GM12801 (cell line): ENCODE results near the gene MYH9.

Source experiments
- TF ChIP-seq, protein P1 (sequence below): IDR thresholded peaks from one replicate; pipeline ENCODE4 v1.5.1; 2011; ENCODE audit warnings: control low read depth; ENCODE audit not compliant: insufficient read length; ENCODE audit errors: extremely low read depth

The MYH9 gene

DNA sequence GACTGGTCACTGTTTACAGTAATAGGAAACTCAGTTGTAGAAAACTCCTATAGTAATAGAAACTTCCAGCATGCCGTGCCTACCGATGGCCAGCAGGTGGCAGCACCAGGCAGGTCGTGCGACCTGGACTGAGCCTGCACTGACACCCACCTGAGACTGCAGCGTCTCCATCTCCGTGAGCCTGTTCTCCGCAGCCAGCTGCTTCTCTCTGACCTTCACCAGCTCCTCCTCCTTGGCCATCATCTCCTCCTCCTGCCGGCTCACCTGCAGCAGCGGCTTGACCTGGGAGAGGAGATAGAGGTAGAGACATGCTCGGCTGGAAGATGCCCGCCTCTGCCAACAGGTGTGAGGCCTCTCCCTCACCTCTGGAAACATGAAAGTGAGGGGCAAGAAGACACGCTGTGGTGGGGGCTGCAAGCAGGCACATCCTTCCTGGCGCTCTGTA lies 86.4 kb downstream of the MYH9 start:
- TF ChIP-seq, protein P1, sequence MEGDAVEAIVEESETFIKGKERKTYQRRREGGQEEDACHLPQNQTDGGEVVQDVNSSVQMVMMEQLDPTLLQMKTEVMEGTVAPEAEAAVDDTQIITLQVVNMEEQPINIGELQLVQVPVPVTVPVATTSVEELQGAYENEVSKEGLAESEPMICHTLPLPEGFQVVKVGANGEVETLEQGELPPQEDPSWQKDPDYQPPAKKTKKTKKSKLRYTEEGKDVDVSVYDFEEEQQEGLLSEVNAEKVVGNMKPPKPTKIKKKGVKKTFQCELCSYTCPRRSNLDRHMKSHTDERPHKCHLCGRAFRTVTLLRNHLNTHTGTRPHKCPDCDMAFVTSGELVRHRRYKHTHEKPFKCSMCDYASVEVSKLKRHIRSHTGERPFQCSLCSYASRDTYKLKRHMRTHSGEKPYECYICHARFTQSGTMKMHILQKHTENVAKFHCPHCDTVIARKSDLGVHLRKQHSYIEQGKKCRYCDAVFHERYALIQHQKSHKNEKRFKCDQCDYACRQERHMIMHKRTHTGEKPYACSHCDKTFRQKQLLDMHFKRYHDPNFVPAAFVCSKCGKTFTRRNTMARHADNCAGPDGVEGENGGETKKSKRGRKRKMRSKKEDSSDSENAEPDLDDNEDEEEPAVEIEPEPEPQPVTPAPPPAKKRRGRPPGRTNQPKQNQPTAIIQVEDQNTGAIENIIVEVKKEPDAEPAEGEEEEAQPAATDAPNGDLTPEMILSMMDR = no peak

GRCh38 chr22:36300396-36301212 lies 87.2 kb downstream of the MYH9 start:
- TF ChIP-seq, protein P1 = no peak

DNA sequence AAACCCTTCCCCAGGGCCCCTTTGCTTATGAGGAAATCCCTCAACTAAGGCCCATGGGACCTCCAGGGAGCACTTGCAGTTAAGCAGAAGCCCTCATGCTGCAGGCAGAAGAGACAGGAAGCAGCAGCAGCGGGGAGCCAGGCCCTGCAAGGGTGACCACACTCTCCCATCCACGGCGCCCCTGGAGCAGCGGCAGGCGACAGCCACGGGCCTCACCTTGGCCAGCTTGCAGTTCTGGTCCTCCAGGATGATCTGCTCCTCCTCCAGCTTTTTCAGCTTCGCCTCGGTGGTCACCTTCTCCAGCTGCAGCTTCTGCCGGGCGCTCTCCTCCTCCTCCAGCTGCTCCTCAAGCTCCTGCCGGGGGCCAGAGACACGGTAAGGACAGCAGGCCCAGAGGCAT lies 87.9 kb downstream of the MYH9 start:
- TF ChIP-seq, protein P1 = no peak

DNA sequence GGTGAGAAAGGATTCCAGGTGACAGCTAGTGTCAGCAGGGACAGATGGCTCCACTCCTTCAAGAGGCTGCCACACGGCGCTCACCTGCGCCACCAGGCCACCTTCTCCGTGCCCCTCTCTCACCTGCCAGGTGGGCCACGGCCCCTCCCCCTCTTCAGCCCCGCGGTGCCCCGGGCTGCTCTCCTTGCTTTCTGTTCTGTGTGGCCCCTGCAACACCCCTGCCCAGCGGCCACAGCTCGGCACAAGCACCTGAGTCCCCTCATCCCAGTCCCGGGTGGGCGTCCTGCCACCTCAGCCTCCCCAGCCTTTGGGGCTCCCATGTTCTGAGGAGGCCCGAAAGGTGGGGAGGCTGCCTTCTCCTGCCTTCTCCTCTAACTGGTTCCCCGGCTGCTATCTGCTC lies 88.5 kb downstream of the MYH9 start:
- TF ChIP-seq, protein P1 = no peak

- TF ChIP-seq, protein P1 = no peak
Measured at GRCh38 chr22:36298601-36299000, 89.2 kb downstream of the MYH9 start.

DNA sequence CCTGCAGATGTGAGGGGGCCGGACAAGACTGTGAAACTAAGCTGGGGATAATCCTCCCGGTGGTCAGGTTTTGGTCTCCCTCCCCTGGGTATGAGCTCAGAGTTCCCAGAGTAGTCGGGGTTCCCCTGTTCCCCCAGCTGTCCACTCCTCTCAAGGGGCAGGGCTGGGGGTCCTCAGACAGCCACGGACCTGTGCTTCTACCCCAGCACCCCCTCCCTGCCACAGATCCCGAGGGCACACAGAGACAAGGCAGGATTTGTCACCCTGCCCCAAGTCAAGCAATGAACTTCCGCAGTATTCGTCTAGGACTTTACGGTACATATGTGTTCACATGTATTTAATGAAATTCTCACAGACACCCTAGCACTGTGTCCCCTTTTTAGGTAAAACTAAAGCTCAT lies 89.6 kb downstream of the MYH9 start:
- TF ChIP-seq, protein P1 = no peak

DNA sequence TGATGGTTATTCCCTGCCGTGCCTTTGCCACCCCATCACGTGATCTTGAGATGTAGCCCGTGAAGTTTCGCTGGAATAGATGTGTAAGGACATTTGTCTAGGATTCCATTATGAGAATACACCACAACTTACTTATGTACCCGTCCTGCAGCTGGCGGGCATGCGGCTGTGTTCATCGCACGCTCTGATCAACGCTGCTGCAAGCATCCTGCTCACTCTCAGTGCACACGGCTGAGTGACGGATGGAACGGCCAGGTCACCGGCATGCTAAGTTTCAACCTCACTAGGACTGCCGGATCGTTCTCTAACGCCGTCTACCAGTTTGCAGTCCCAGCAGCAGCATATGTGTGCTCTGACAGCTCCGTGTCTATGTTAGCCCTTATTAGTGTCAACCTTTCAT lies 90.2 kb downstream of the MYH9 start:
- TF ChIP-seq, protein P1 = no peak
